Common myeloid progenitor, CD34-positive (primary cell): ENCODE data around the gene CPVL.
A peak's percentile ranks its signal among the peaks of the same experiment; 100 is the strongest.

Experiments
- CTCF ChIA-PET: fragments of 350-600 bp; sonication (Branson Sonifier 250); formaldehyde crosslinking; loops from one replicate; lab custom pipeline; 2021; ENCODE audit warnings: antibody characterized with exemption; lab: Charles Lee
- POLR2A ChIA-PET: fragments of 350-600 bp; sonication (Branson Sonifier 250); formaldehyde crosslinking; loops from one replicate; lab custom pipeline; 2021; ENCODE audit warnings: antibody characterized with exemption; lab: Charles Lee
- DNase-seq, 3 donors: peaks; one replicate each; pipeline versions ENCODE4 v3.0.0 to v3.0.0-alpha.2; 2013
- H3K27ac ChIP-seq, 2 experiments: 1 replicate in 1 of 2; 2 replicates in 1 of 2; pipeline ENCODE4 v1.7.0; 2013; ENCODE audit warnings: inconsistent platforms in 2 of 2, low read length in 2 of 2, mild to moderate bottlenecking in 2 of 2, low read depth in 1 of 2, moderate library complexity in 1 of 2; ENCODE audit not compliant: severe bottlenecking in 2 of 2, insufficient read depth in 1 of 2, poor library complexity in 1 of 2
- H3K27me3 ChIP-seq, 5 experiments: replicated peaks in 2 of 5; 1 replicate in 3 of 5; 2 replicates in 2 of 5; pipeline versions ENCODE4 v1.6.1 to v1.7.0; 2013; ENCODE audit warnings: low read length in 4 of 5, mild to moderate bottlenecking in 2 of 5, moderate library complexity in 2 of 5, inconsistent platforms in 1 of 5; ENCODE audit not compliant: insufficient read depth in 5 of 5, control insufficient read depth in 4 of 5
- H3K36me3 ChIP-seq, 4 experiments: 1 replicate in 2 of 4; 2 replicates in 2 of 4; pipeline versions ENCODE4 v1.6.1 to v1.7.0; 2013; ENCODE audit warnings: low read length in 3 of 4, control low read depth in 1 of 4, mild to moderate bottlenecking in 1 of 4; ENCODE audit not compliant: control insufficient read depth in 4 of 4, insufficient read depth in 4 of 4
- H3K4me1 ChIP-seq, 4 experiments: 1 replicate in 3 of 4; 2 replicates in 1 of 4; pipeline versions ENCODE4 v1.6.1 to v1.7.1; 2013; ENCODE audit warnings: low read length in 3 of 4, mild to moderate bottlenecking in 3 of 4, control low read depth in 1 of 4, inconsistent platforms in 1 of 4, moderate library complexity in 1 of 4; ENCODE audit not compliant: control insufficient read depth in 4 of 4, insufficient read depth in 4 of 4; ENCODE audit errors: control extremely low read depth in 1 of 4
- H3K4me3 ChIP-seq, 7 experiments: 1 replicate in 4 of 7; 2 replicates in 3 of 7; pipeline versions ENCODE4 v1.5.1 to v1.7.0; 2013; ENCODE audit warnings: mild to moderate bottlenecking in 7 of 7, low read length in 6 of 7, moderate library complexity in 6 of 7, inconsistent platforms in 2 of 7, low read depth in 2 of 7, control low read depth in 1 of 7; ENCODE audit not compliant: insufficient read depth in 4 of 7, control insufficient read depth in 1 of 7; ENCODE audit errors: extremely low read depth in 1 of 7
- H3K9me3 ChIP-seq, 5 experiments: 1 replicate in 4 of 5; 2 replicates in 1 of 5; pipeline versions ENCODE4 v1.6.1 to v1.7.1; 2013; ENCODE audit warnings: low read length in 4 of 5, mild to moderate bottlenecking in 2 of 5, inconsistent platforms in 1 of 5, low read depth in 1 of 5, moderate library complexity in 1 of 5; ENCODE audit not compliant: control insufficient read depth in 4 of 5, insufficient read depth in 2 of 5; ENCODE audit errors: control extremely low read depth in 1 of 5
- WGBS: methylation state at CpG from one replicate; pipeline ENCODE4 v1.1.5; 2013; ENCODE audit not compliant: insufficient coverage; 5-methylcytosine and 5-hydroxymethylcytosine counted together

CPVL gene

GRCh38 chr7:29019387-29019786 is 127.0 kb downstream of the CPVL start:
- CTCF ChIA-PET, result no interaction called here
- H3K4me3 ChIP-seq, result no peak overlapping the region
- no peak overlapping the region for H3K27ac ChIP-seq
- no peaks in the 10 kb centered on the region for H3K4me1 ChIP-seq
- no peaks in the 10 kb centered on the region for H3K27me3 ChIP-seq
- no peaks in the 10 kb centered on the region for H3K36me3 ChIP-seq
- 100% methylated on average over 1 of the region's 6 CpGs for WGBS
- no peak for DNase-seq
- POLR2A ChIA-PET, result no interaction called here
- H3K9me3 ChIP-seq, result peaks cover 0 to 26% (median 8%) of the 10 kb centered on the region in 5 experiments

- ChIA-PET POLR2A (no interaction called here), CTCF (no interaction called here)
- Histone ChIP-seq H3K9me3 (peaks cover 0 to 12% (median 8%) of the 10 kb centered on the region in 5 experiments), H3K27me3 (no peaks in the 10 kb centered on the region), H3K27ac (no peak overlapping the region), H3K36me3 (no peaks in the 10 kb centered on the region), H3K4me3 (no peak overlapping the region), H3K4me1 (no peaks in the 10 kb centered on the region)
- no CpG with 5 or more reads among the region's 2 CpGs for WGBS
- peak in 1 of 3 donors; percentile 4 for DNase-seq
Measured at GRCh38 chr7:29017713-29018112, 128.6 kb downstream of the CPVL start.

- ChIA-PET POLR2A (no interaction called here), CTCF (interaction anchor here (0.9 kb wide), 1 partner anchor 10 kb away, joined by 5 read pairs; no protein-coding TSS in a partner anchor)
- DNase-seq, result no peak
- Histone ChIP-seq H3K27ac (no peak overlapping the region), H3K4me1 (no peaks in the 10 kb centered on the region), H3K4me3 (no peak overlapping the region), H3K36me3 (no peaks in the 10 kb centered on the region), H3K27me3 (no peaks in the 10 kb centered on the region), H3K9me3 (no peaks in the 10 kb centered on the region)
- WGBS, result 94% methylated on average over 3 of the region's 3 CpGs
Measured at GRCh38 chr7:29014725-29015124, 131.6 kb downstream of the CPVL start.

DNA sequence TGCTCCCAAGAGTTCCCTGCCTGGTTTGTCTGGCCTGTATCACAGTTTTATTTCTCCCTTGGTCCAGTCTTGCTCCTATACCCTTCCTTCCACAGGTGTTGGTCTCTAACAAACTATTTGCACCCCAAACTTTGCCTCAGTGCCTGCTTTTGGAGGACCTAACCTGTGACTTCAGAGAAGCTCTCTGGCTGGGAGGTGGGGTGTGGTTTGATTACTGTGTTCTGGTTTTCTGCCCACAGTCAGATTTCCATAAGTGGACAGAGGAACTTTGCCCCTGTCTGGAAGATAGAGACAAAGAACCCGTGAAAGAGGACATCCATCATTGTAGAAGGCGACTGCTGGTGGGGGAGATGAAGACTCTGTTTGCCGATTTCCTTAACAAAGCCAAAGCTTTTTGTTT is 132.4 kb downstream of the CPVL start:
- no peaks in the 10 kb centered on the region for H3K9me3 ChIP-seq
- H3K27ac ChIP-seq, result no peak overlapping the region
- no peaks in the 10 kb centered on the region for H3K36me3 ChIP-seq
- H3K27me3 ChIP-seq, result no peaks in the 10 kb centered on the region
- ChIA-PET POLR2A (interaction anchor here (0.6 kb wide), 1 partner anchor 957 kb away, joined by 3 read pairs; no protein-coding TSS in a partner anchor), CTCF (interaction anchor here (0.9 kb wide), 1 partner anchor 10 kb away, joined by 5 read pairs; no protein-coding TSS in a partner anchor)
- WGBS, result 94% methylated on average over 3 of the region's 3 CpGs
- no peaks in the 10 kb centered on the region for H3K4me1 ChIP-seq
- DNase-seq, result no peak
- H3K4me3 ChIP-seq, result no peak overlapping the region

DNA sequence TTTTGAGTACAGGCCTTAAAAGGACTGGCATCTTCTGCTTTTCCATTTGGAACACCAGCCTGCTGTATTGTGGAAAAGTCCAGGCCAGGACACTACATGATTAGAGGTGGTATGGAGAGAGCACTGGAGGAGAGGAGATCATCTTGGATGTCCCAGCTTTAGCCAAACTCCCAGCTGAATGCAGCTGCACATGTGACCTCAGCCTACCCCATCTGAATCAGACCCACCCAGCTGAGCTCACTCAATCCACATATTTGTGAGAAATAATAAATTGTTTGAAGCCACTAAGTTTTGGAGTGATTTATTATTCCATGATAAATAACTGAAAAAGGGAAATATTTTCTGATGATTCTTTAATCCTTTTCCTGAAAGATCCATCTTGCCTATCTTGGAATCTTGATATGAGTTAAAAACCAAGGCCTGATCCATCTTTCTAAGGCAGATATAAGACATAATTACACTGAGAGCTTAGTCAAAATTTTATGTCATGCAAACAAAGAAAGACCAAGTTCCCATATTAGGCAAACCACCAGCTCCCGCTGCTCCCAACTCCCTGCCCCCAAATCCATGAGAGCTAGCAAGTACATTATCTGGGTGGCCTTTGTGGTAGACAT is 133.1 kb downstream of the CPVL start:
- H3K36me3 ChIP-seq, result no peaks in the 10 kb centered on the region
- H3K4me1 ChIP-seq, result no peaks in the 10 kb centered on the region
- ChIA-PET POLR2A (no interaction called here), CTCF (no interaction called here)
- no peaks in the 10 kb centered on the region for H3K9me3 ChIP-seq
- no peaks in the 10 kb centered on the region for H3K27me3 ChIP-seq
- DNase-seq, result no peak
- H3K4me3 ChIP-seq, result no peak overlapping the region
- no peak overlapping the region for H3K27ac ChIP-seq
- 100% methylated on average over 1 of the region's 1 CpG for WGBS

DNA sequence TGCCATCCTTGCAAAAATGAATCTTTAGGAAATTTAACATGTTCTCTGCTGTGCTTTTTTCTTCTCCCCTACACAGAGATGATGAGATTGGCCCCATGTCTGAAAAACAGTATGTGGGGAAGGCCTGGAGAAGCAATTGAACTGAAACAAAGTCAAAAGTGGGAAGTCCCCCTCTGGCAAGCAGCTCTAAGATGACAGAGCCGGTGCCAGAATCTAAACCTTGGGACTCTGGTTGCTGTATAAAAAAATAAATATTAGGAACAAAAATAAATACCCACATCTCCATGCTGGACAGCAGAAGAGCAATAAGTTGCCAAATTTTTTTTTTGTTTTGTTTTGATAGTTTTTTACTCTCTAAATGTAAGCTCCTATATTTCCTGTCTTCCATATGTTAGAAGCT is 136.4 kb downstream of the CPVL start:
- DNase-seq, result no peak
- H3K27ac ChIP-seq, result no peak overlapping the region
- no peaks in the 10 kb centered on the region for H3K27me3 ChIP-seq
- no peaks in the 10 kb centered on the region for H3K4me1 ChIP-seq
- peaks cover 0 to 3% (median 0%) of the 10 kb centered on the region in 5 experiments for H3K9me3 ChIP-seq
- ChIA-PET POLR2A (no interaction called here), CTCF (no interaction called here)
- H3K4me3 ChIP-seq, result no peak overlapping the region
- H3K36me3 ChIP-seq, result no peaks in the 10 kb centered on the region
- no CpG with 5 or more reads among the region's 1 CpG for WGBS

GRCh38 chr7:29008590-29008989 is 137.7 kb downstream of the CPVL start:
- CTCF ChIA-PET, result interaction anchor here (0.7 to 0.8 kb wide), 2 partner anchors 25 to 1540 kb away, joined by 3 read pairs; no protein-coding TSS in a partner anchor
- Histone ChIP-seq H3K4me3 (no peak overlapping the region), H3K27me3 (no peaks in the 10 kb centered on the region), H3K36me3 (no peaks in the 10 kb centered on the region), H3K9me3 (peaks cover 0 to 3% (median 0%) of the 10 kb centered on the region in 5 experiments), H3K4me1 (no peaks in the 10 kb centered on the region), H3K27ac (no peak overlapping the region)
- DNase-seq, result no peak
- POLR2A ChIA-PET, result no interaction called here
- no CpG with 5 or more reads among the region's 2 CpGs for WGBS
